Prostate gland (tissue), 2 donors: ENCODE results near the gene METTL26. TPM values are rescaled to one million over a fixed set of nuclear protein-coding genes. Genes with fewer than 3 reads are reported as not detected.

Source experiments
- DNase-seq: peaks from one replicate; pipeline ENCODE4 v3.0.0-alpha.2; 2019; ENCODE audit warnings: low spot score
- H3K27ac ChIP-seq, 2 donors: fragments of 200-600 bp; sonication (generic); 2 replicates each; pipeline ENCODE4 v1.5.1; 2017 to 2019
- H3K27me3 ChIP-seq: fragments of 200-600 bp; sonication (generic); replicated peaks from 2 replicates; pipeline ENCODE4 v1.5.1; 2019; ENCODE audit not compliant: insufficient read depth
- H3K36me3 ChIP-seq, 2 donors: fragments of 200-600 bp; sonication (generic); 1 replicate in 1 of 2; 2 replicates in 1 of 2; pipeline versions ENCODE4 v1.5.1 to v1.8.1; 2017 to 2019
- H3K4me1 ChIP-seq: fragments of 200-600 bp; sonication (generic); replicated peaks from 2 replicates; pipeline ENCODE4 v1.5.1; 2019
- H3K4me3 ChIP-seq, 2 donors: fragments of 200-600 bp; sonication (generic); 2 replicates each; pipeline ENCODE4 v1.5.1; 2017 to 2019
- H3K9me3 ChIP-seq: fragments of 200-600 bp; sonication (generic); 2 replicates; pipeline ENCODE4 v1.5.1; 2017
- CTCF ChIP-seq, 4 experiments: fragments of 200-600 bp in 2 of 4; fragments of 450-650 bp in 2 of 4; sonication (generic) in 2 of 4; IDR thresholded peaks; 1 replicate in 3 of 4; 2 replicates in 1 of 4; pipeline ENCODE4 v1.5.1; 2016 to 2019; ENCODE audit warnings: antibody characterized with exemption in 4 of 4, mild to moderate bottlenecking in 2 of 4, moderate library complexity in 2 of 4
- POLR2A ChIP-seq: fragments of 450-650 bp; IDR thresholded peaks from one replicate; pipeline ENCODE4 v1.6.1; 2016; ENCODE audit warnings: antibody characterized with exemption, mild to moderate bottlenecking
- POLR2AphosphoS5 ChIP-seq: sonication (generic); formaldehyde crosslinking; IDR thresholded peaks from one replicate; pipeline ENCODE4 v1.6.1; 2017; ENCODE audit warnings: antibody characterized with exemption
- WGBS: methylation state at CpG from one replicate; pipeline ENCODE4 v1.1.5; 2018; 5-methylcytosine and 5-hydroxymethylcytosine counted together
- intact Hi-C: fragments of 100-400 bp; cut with DNase I; formaldehyde crosslinking; loops from one replicate; pipeline ENCODE4 v1.14.2; 2022
- total RNA-seq, 2 donors: library from RNA; depleted of rRNA; stranded (reverse); fragments of >200 nt; gene quantifications; one replicate each; pipeline ENCODE4 v1.1.0, GENCODE V29; 2016

METTL26 gene
- total RNA-seq, 2 donors from 2014 or later: 179 to 207 TPM

GRCh38 chr16:649631-650030, 13.5 kb upstream of the METTL26 start:
- intact Hi-C loops: no loop called here
- TF ChIP-seq POLR2A: no peak
- no peak for TF ChIP-seq CTCF (IDR thresholded peaks at IDR 0.05)
- TF ChIP-seq POLR2AphosphoS5: no peak
- Histone ChIP-seq H3K36me3 (no peaks in the 10 kb centered on the region), H3K4me3 (peak overlapping the region; percentile 52 to 77), H3K27me3 (no peaks in the 10 kb centered on the region), H3K27ac (peak overlapping the region in 1 of 2 donors; percentile 89), H3K4me1 (peaks cover 18% of the 10 kb centered on the region), H3K9me3 (no peaks in the 10 kb centered on the region)
- no peak for DNase-seq
- 1% methylated on average over 17 of the region's 44 CpGs for WGBS

- peak; percentile 43 for TF ChIP-seq POLR2A
- peak in 1 of 4 experiments; percentile 28 for TF ChIP-seq CTCF (IDR thresholded peaks at IDR 0.05)
- TF ChIP-seq POLR2AphosphoS5: peak; percentile 89
- peak within 1 kb of the TSS; percentile 52 to 77 for H3K4me3 ChIP-seq
- WGBS: under 1% methylated on average over 69 of the region's 91 CpGs
- peak within 1 kb of the TSS; percentile 74 to 89 for H3K27ac ChIP-seq
- H3K9me3 ChIP-seq: no peaks in the 10 kb centered on the region
- intact Hi-C loops: no loop called here
- peaks cover 18% of the 10 kb centered on the region for H3K4me1 ChIP-seq
- peak; percentile 91 for DNase-seq
- no peaks in the 10 kb centered on the region for H3K36me3 ChIP-seq
- no peaks in the 10 kb centered on the region for H3K27me3 ChIP-seq
These were observed 12.9 kb upstream of the METTL26 start, which contains the start of gene WDR90 for GRCh38 chr16:648781-649589. TSS of gene WDR90 (plus strand) at chr16:649365. CDS start at chr16:649417, 52 bp downstream.

GRCh38 chr16:648071-648780, 12.1 kb upstream of the METTL26 start:
- WGBS: 22% methylated on average over 24 of the region's 24 CpGs
- TF ChIP-seq CTCF (IDR thresholded peaks at IDR 0.05) (peak in 2 of 4 experiments; percentile 47 to 48), POLR2AphosphoS5 (no peak)
- Histone ChIP-seq H3K9me3 (no peaks in the 10 kb centered on the region), H3K36me3 (no peaks in the 10 kb centered on the region), H3K4me1 (peaks cover 18% of the 10 kb centered on the region), H3K27me3 (no peaks in the 10 kb centered on the region), H3K27ac (peak overlapping the region; percentile 74 to 89), H3K4me3 (peak overlapping the region; percentile 52 to 77)
- peak; percentile 38 for DNase-seq
- intact Hi-C loops: no loop called here

- intact Hi-C loops: no loop called here
- no peaks in the 10 kb centered on the region for H3K9me3 ChIP-seq
- H3K36me3 ChIP-seq: no peaks in the 10 kb centered on the region
- H3K4me1 ChIP-seq: peaks cover 24% of the 10 kb centered on the region
- peak overlapping the region in 1 of 2 donors; percentile 74 for H3K27ac ChIP-seq
- WGBS: 81% methylated on average over 19 of the region's 25 CpGs
- TF ChIP-seq CTCF (IDR thresholded peaks at IDR 0.05) (no peak), POLR2A (no peak), POLR2AphosphoS5 (no peak)
- no peak for DNase-seq
- H3K4me3 ChIP-seq: no peak overlapping the region
- H3K27me3 ChIP-seq: no peaks in the 10 kb centered on the region
These were observed 11.2 kb upstream of the METTL26 start for GRCh38 chr16:647173-647902.
